HEK293 (cell line): ENCODE measurements around the gene STAT5B.

ENCODE experiments used
- CTCF ChIA-PET: fragments of 350-600 bp; formaldehyde crosslinking; extraction: SDS; loops from one replicate; lab custom pipeline; 2021; ENCODE audit warnings: antibody characterized with exemption; lab: Yijun Ruan, JAX
- POLR2A ChIA-PET: fragments of 300-600 bp; formaldehyde crosslinking; extraction: SDS; loops from one replicate; lab custom pipeline; 2020; ENCODE audit warnings: antibody characterized with exemption, inconsistent platforms; lab: Yijun Ruan, JAX
- H3K27ac ChIP-seq: fragments of 200-500 bp; sonication (Bioruptor generic); 2 replicates; pipeline ENCODE4 v1.5.1; 2014; ENCODE audit warnings: low read depth, low read length, control low read depth, inconsistent platforms; ENCODE audit errors: extremely low read depth
- H3K36me3 ChIP-seq, 2 experiments: fragments of 200-500 bp in 1 of 2; sonication (Bioruptor generic) in 1 of 2; 1 replicate in 1 of 2; 2 replicates in 1 of 2; pipeline ENCODE4 v1.5.1; 2014 to 2017; ENCODE audit warnings: inconsistent platforms in 2 of 2, low read length in 2 of 2; ENCODE audit not compliant: control insufficient read depth in 2 of 2, insufficient read depth in 1 of 2
- H3K4me1 ChIP-seq: fragments of 200-500 bp; sonication (Bioruptor generic); 2 replicates; pipeline ENCODE4 v1.5.1; 2014; ENCODE audit warnings: mild to moderate bottlenecking, low read length, inconsistent platforms; ENCODE audit not compliant: control insufficient read depth, insufficient read depth
- H3K4me3 ChIP-seq: 2 replicates; pipeline ENCODE4 v1.5.1; 2011; ENCODE audit warnings: low read depth, mild to moderate bottlenecking, control low read depth, low read length, moderate library complexity
- H3K9me3 ChIP-seq: fragments of 200-500 bp; sonication (Bioruptor generic); 2 replicates; pipeline ENCODE4 v1.5.1; 2014; ENCODE audit warnings: low read depth, low read length, inconsistent platforms; ENCODE audit not compliant: control insufficient read depth, insufficient read depth
- BCL11A ChIP-seq: fragments of 450-650 bp; formaldehyde crosslinking; IDR thresholded peaks from 2 replicates; pipeline ENCODE4 v1.5.1; 2016; ENCODE audit warnings: low read depth, missing biosample characterization, missing genetic modification characterization
- KLF16 ChIP-seq: fragments of 450-650 bp; formaldehyde crosslinking; IDR thresholded peaks from 2 replicates; pipeline ENCODE4 v1.5.1; 2017; ENCODE audit warnings: missing biosample characterization, missing genetic modification characterization
- MEIS1 ChIP-seq: sonication (generic); formaldehyde crosslinking; IDR thresholded peaks from 2 replicates; pipeline ENCODE4 v1.8.1; 2022; ENCODE audit warnings: missing genetic modification reagents, mild to moderate bottlenecking, borderline replicate concordance
- PATZ1 ChIP-seq: fragments of 450-650 bp; formaldehyde crosslinking; IDR thresholded peaks from 2 replicates; pipeline ENCODE4 v1.5.1; 2016; ENCODE audit warnings: missing biosample characterization, missing genetic modification characterization
- PRDM10 ChIP-seq: fragments of 450-650 bp; formaldehyde crosslinking; IDR thresholded peaks from 2 replicates; pipeline ENCODE4 v1.5.1; 2016; ENCODE audit warnings: missing biosample characterization, missing genetic modification characterization
- TRIM28 ChIP-seq: IDR thresholded peaks from 2 replicates; pipeline ENCODE4 v1.6.1; 2011; ENCODE audit warnings: low read length, control low read depth, borderline replicate concordance
- ZNF10 ChIP-seq: fragments of 450-650 bp; formaldehyde crosslinking; IDR thresholded peaks from 2 replicates; pipeline ENCODE4 v1.5.1; 2017; ENCODE audit warnings: missing biosample characterization, missing genetic modification characterization
- ZNF148 ChIP-seq: fragments of 450-650 bp; formaldehyde crosslinking; IDR thresholded peaks from 2 replicates; pipeline ENCODE4 v1.5.0; 2017; ENCODE audit warnings: missing biosample characterization, missing genetic modification characterization, borderline replicate concordance
- ZNF18 ChIP-seq: fragments of 450-650 bp; formaldehyde crosslinking; IDR thresholded peaks from 2 replicates; pipeline ENCODE4 v1.5.1; 2016; ENCODE audit warnings: missing biosample characterization, missing genetic modification characterization
- ZNF266 ChIP-seq: fragments of 450-650 bp; formaldehyde crosslinking; IDR thresholded peaks from 2 replicates; pipeline ENCODE4 v1.5.1; 2016; ENCODE audit warnings: missing biosample characterization, missing genetic modification characterization, low read depth
- ZNF280C ChIP-seq: fragments of 450-650 bp; formaldehyde crosslinking; IDR thresholded peaks from 2 replicates; pipeline ENCODE4 v1.5.1; 2016; ENCODE audit warnings: missing biosample characterization, missing genetic modification characterization
- ZNF37A ChIP-seq: fragments of 450-650 bp; IDR thresholded peaks from 2 replicates; pipeline ENCODE4 v1.5.1; 2018; ENCODE audit warnings: missing biosample characterization, missing genetic modification characterization
- ZNF433 ChIP-seq: fragments of 450-650 bp; formaldehyde crosslinking; IDR thresholded peaks from 2 replicates; pipeline ENCODE4 v1.5.1; 2016; ENCODE audit warnings: missing biosample characterization, missing genetic modification characterization, low read depth
- ZNF501 ChIP-seq: fragments of 450-650 bp; formaldehyde crosslinking; IDR thresholded peaks from 2 replicates; pipeline ENCODE4 v1.5.1; 2016; ENCODE audit warnings: missing biosample characterization, missing genetic modification characterization
- ZNF626 ChIP-seq: fragments of 450-650 bp; sonication (Bioruptor Pico); formaldehyde crosslinking; IDR thresholded peaks from 2 replicates; pipeline ENCODE4 v1.5.1; 2018; ENCODE audit warnings: missing biosample characterization, missing genetic modification characterization, inconsistent platforms
- ZNF660 ChIP-seq: fragments of 450-650 bp; IDR thresholded peaks from 2 replicates; pipeline ENCODE4 v1.5.1; 2018; ENCODE audit warnings: missing biosample characterization, mild to moderate bottlenecking, missing genetic modification characterization

The STAT5B gene

GRCh38 chr17:42294469-42295398, 18.5 kb upstream of the STAT5B start (continued):
- TF ChIP-seq ZNF148 (tag by site-specific recombination) (no peak), BCL11A (tag by site-specific recombination) (no peak)
- TF ChIP-seq, all 188 proteins: peak for 0

- H3K36me3 ChIP-seq = no peaks in the 10 kb centered on the region
- CTCF ChIA-PET = interaction anchor here (0.6 to 1.2 kb wide), 3 partner anchors 12 to 150 kb away, joined by 3 to 11 read pairs (median 3); no protein-coding TSS in a partner anchor
- TF ChIP-seq ZNF18 (no peak), KLF16 (tag by site-specific recombination) (no peak), ZNF660 (tag by site-specific recombination) (no peak), MEIS1 (CRISPR knock-in tag) (no peak), ZNF10 (tag by site-specific recombination) (no peak), ZNF280C (tag by site-specific recombination) (no peak), TRIM28 (no peak)
- TF ChIP-seq, all 188 proteins: peak for 0
- no peaks in the 10 kb centered on the region for H3K9me3 ChIP-seq
- no peak overlapping the region for H3K4me3 ChIP-seq
- no peaks in the 10 kb centered on the region for H3K4me1 ChIP-seq
- POLR2A ChIA-PET = no interaction called here
- H3K27ac ChIP-seq = no peak overlapping the region
Measured at GRCh38 chr17:42291129-42291528, 14.9 kb upstream of the STAT5B start.

GRCh38 chr17:42290577-42290976, 14.4 kb upstream of the STAT5B start:
- Histone ChIP-seq H3K27ac (no peak overlapping the region), H3K36me3 (no peaks in the 10 kb centered on the region)
- no peak for TF ChIP-seq PATZ1 (tag by site-specific recombination)
- no peak for TF ChIP-seq ZNF37A (tag by site-specific recombination)
- TF ChIP-seq ZNF266 (tag by site-specific recombination) = no peak
- no peak for TF ChIP-seq ZNF626 (tag by site-specific recombination)
- no peak for TF ChIP-seq PRDM10 (tag by site-specific recombination)
- TF ChIP-seq ZNF433 (tag by site-specific recombination) = no peak
- no peak for TF ChIP-seq ZNF501 (tag by site-specific recombination)

More at GRCh38 chr17:42290577-42290976, 14.4 kb upstream of the STAT5B start:
- POLR2A ChIA-PET = no interaction called here
- H3K9me3 ChIP-seq = no peaks in the 10 kb centered on the region
- CTCF ChIA-PET = interaction anchor here (0.7 to 1.0 kb wide), 2 partner anchors 13 to 67 kb away, joined by 3 read pairs; no protein-coding TSS in a partner anchor
- H3K4me1 ChIP-seq = no peaks in the 10 kb centered on the region
- H3K4me3 ChIP-seq = no peak overlapping the region
